Neural progenitor cell (in vitro differentiated cells): ENCODE measurements around the gene PKP3. TPM values are rescaled to one million over a fixed set of nuclear protein-coding genes. Genes with fewer than 3 reads are reported as not detected.
"Not testable (repeated sequence)": the region's sequence is repeated elsewhere in the genome, so short reads cannot be mapped to it uniquely, and the experiment has no call there.

Experiments used
- DNase-seq: peaks from one replicate; pipeline ENCODE4 v3.0.0-alpha.2; 2016; ENCODE audit warnings: low spot score
- H2AFZ ChIP-seq: fragments of 200-600 bp; sonication (generic); replicated peaks from 2 replicates; pipeline ENCODE4 v1.6.1; 2016; ENCODE audit warnings: antibody characterized with exemption
- H3F3A ChIP-seq: fragments of 200-600 bp; sonication (generic); 2 replicates; pipeline ENCODE4 v1.6.1; 2016; ENCODE audit warnings: antibody characterized with exemption, low read depth
- H3K27ac ChIP-seq: fragments of 200-600 bp; sonication (generic); 2 replicates; pipeline ENCODE4 v1.5.1; 2016; ENCODE audit warnings: mild to moderate bottlenecking
- H3K27me3 ChIP-seq: fragments of 200-600 bp; sonication (generic); 2 replicates; pipeline ENCODE4 v1.6.1; 2016; ENCODE audit warnings: mild to moderate bottlenecking, moderate library complexity
- H3K36me3 ChIP-seq: fragments of 200-600 bp; sonication (generic); 2 replicates; pipeline ENCODE4 v1.5.1; 2016
- H3K4me1 ChIP-seq: fragments of 200-600 bp; sonication (generic); 2 replicates; pipeline ENCODE4 v1.6.1; 2016; ENCODE audit warnings: mixed run types
- H3K4me2 ChIP-seq: fragments of 200-600 bp; sonication (generic); 2 replicates; pipeline ENCODE4 v1.6.1; 2016
- H3K4me3 ChIP-seq: fragments of 200-600 bp; sonication (generic); 2 replicates; pipeline ENCODE4 v1.5.1; 2016
- H3K79me2 ChIP-seq: fragments of 200-600 bp; sonication (generic); 2 replicates; pipeline ENCODE4 v1.6.1; 2016; ENCODE audit warnings: low read depth
- H3K9ac ChIP-seq: fragments of 200-600 bp; sonication (generic); 2 replicates; pipeline ENCODE4 v1.6.1; 2016
- H3K9me3 ChIP-seq: fragments of 200-600 bp; sonication (generic); 2 replicates; pipeline ENCODE4 v1.5.1; 2016; ENCODE audit warnings: low read depth
- H4K20me1 ChIP-seq: fragments of 200-600 bp; sonication (generic); 2 replicates; pipeline ENCODE4 v1.6.1; 2016; ENCODE audit warnings: low read depth
- H3K27ac Mint-ChIP-seq: 3 replicates; pipeline ENCODE4 v1.8.0; 2021; ENCODE audit warnings: mixed read lengths
- H3K27me3 Mint-ChIP-seq: 2 replicates; pipeline ENCODE4 v1.8.0; 2022; ENCODE audit warnings: low read depth, mild to moderate bottlenecking, inconsistent platforms, moderate library complexity, mixed read lengths; ENCODE audit not compliant: insufficient read depth
- H3K36me3 Mint-ChIP-seq: 3 replicates; pipeline ENCODE4 v1.8.0; 2021; ENCODE audit warnings: mixed read lengths
- H3K4me1 Mint-ChIP-seq: 3 replicates; pipeline ENCODE4 v1.8.0; 2021; ENCODE audit warnings: mixed read lengths
- H3K4me3 Mint-ChIP-seq: 3 replicates; pipeline ENCODE4 v1.8.0; 2021; ENCODE audit warnings: mild to moderate bottlenecking, moderate library complexity, mixed read lengths
- H3K9me3 Mint-ChIP-seq: 3 replicates; pipeline ENCODE4 v1.8.0; 2020; ENCODE audit warnings: mixed read lengths
- CTCF ChIP-seq: fragments of 200-600 bp; sonication (generic); IDR thresholded peaks from 2 replicates; pipeline ENCODE4 v1.5.1; 2017; ENCODE audit warnings: antibody characterized with exemption, mild to moderate bottlenecking
- EZH2 ChIP-seq: fragments of 200-600 bp; sonication (generic); IDR thresholded peaks from 2 replicates; pipeline ENCODE4 v1.6.1; 2017; ENCODE audit warnings: antibody characterized with exemption, mild to moderate bottlenecking, moderate library complexity
- EZH2phosphoT487 ChIP-seq: fragments of 200-600 bp; sonication (generic); IDR thresholded peaks from 2 replicates; pipeline ENCODE4 v1.6.1; 2017; ENCODE audit warnings: antibody characterized with exemption
- total RNA-seq: library from RNA; depleted of rRNA; stranded (reverse); fragments of >200 nt; gene quantifications from 2 replicates; pipeline ENCODE4 v1.2.3, GENCODE V29; 2015; ENCODE audit warnings: low replicate concordance

PKP3 gene
- total RNA-seq, 1 donor from 2014 or later = 8.5 TPM

DNA sequence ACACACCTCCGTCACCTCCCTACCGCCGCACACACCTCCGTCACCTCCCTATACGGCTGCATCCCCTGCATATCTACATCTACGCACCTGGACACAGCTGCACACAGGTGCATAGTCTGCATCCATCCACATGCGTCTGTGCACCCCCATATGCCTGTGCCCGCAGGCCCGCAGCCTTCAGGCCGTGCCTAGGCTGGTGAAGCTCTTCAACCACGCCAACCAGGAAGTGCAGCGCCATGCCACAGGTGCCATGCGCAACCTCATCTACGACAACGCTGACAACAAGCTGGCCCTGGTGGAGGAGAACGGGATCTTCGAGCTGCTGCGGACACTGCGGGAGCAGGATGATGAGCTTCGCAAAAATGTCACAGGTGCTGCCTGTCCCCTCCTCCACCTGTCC, 4.8 kb downstream of the PKP3 start:
- Histone ChIP-seq H3K27ac (no peak overlapping the region), H2AFZ (no peak overlapping the region), H3K9me3 (no peaks in the 10 kb centered on the region), H3K4me3 (no peak overlapping the region), H3K79me2 (no peaks in the 10 kb centered on the region), H3F3A (no peaks in the 10 kb centered on the region), H3K36me3 (no peaks in the 10 kb centered on the region), H3K4me1 (peaks cover 9% of the 10 kb centered on the region), H3K27me3 (no peaks in the 10 kb centered on the region), H3K4me2 (no peak overlapping the region), H4K20me1 (no peaks in the 10 kb centered on the region), H3K9ac (no peak overlapping the region)
- H3K4me1 Mint-ChIP-seq = no peaks in the 10 kb centered on the region
- H3K27ac Mint-ChIP-seq = no peak overlapping the region
- peaks cover 9% of the 10 kb centered on the region for H3K9me3 Mint-ChIP-seq
- H3K36me3 Mint-ChIP-seq = no peaks in the 10 kb centered on the region
- no peak for DNase-seq
- peaks cover 7% of the 10 kb centered on the region for H3K27me3 Mint-ChIP-seq
- TF ChIP-seq CTCF (no peak), EZH2phosphoT487 (no peak), EZH2 (no peak)
- no peak overlapping the region for H3K4me3 Mint-ChIP-seq

GRCh38 chr11:399731-400211, 5.8 kb downstream of the PKP3 start:
- Histone ChIP-seq H3K27ac (no peak overlapping the region), H3K79me2 (no peaks in the 10 kb centered on the region), H3K9me3 (no peaks in the 10 kb centered on the region), H4K20me1 (no peaks in the 10 kb centered on the region), H3K4me2 (no peak overlapping the region), H3K27me3 (no peaks in the 10 kb centered on the region), H2AFZ (no peak overlapping the region), H3K4me3 (no peak overlapping the region), H3K36me3 (no peaks in the 10 kb centered on the region), H3K4me1 (no peaks in the 10 kb centered on the region), H3F3A (no peaks in the 10 kb centered on the region), H3K9ac (no peak overlapping the region)
- H3K4me3 Mint-ChIP-seq = no peak overlapping the region
- peaks cover 9% of the 10 kb centered on the region for H3K9me3 Mint-ChIP-seq
- no peak overlapping the region for H3K27ac Mint-ChIP-seq
- no peak for DNase-seq
- no peaks in the 10 kb centered on the region for H3K36me3 Mint-ChIP-seq
- no peaks in the 10 kb centered on the region for H3K4me1 Mint-ChIP-seq
- no peak for TF ChIP-seq CTCF
- no peak for TF ChIP-seq EZH2phosphoT487
- no peak for TF ChIP-seq EZH2
- H3K27me3 Mint-ChIP-seq = peaks cover 7% of the 10 kb centered on the region

DNA sequence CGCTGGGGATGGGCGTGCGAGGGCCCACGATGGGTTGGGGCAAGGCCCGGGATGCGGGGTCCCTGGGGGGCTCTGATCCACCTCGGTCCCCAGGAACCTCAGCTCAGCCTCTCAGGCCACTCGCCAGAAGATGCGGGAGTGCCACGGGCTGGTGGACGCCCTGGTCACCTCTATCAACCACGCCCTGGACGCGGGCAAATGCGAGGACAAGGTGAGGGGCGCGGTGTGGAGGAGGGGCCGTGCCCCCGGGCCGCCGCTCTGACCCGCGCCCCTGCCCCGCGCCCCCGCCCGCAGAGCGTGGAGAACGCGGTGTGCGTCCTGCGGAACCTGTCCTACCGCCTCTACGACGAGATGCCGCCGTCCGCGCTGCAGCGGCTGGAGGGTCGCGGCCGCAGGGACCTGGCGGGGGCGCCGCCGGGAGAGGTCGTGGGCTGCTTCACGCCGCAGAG, 6.3 kb downstream of the PKP3 start:
- Mint-ChIP-seq H3K4me3 (no peak overlapping the region), H3K4me1 (no peaks in the 10 kb centered on the region), H3K9me3 (peaks cover 9% of the 10 kb centered on the region), H3K36me3 (no peaks in the 10 kb centered on the region), H3K27ac (no peak overlapping the region), H3K27me3 (peaks cover 7% of the 10 kb centered on the region)
- no peaks in the 10 kb centered on the region for H3K79me2 ChIP-seq
- no peaks in the 10 kb centered on the region for H3K27me3 ChIP-seq
- no peak overlapping the region for H3K9ac ChIP-seq
- H3K27ac ChIP-seq = no peak overlapping the region
- no peaks in the 10 kb centered on the region for H3K9me3 ChIP-seq
- no peaks in the 10 kb centered on the region for H3F3A ChIP-seq
- no peak for TF ChIP-seq CTCF
- no peak for TF ChIP-seq EZH2
- TF ChIP-seq EZH2phosphoT487 = no peak
- H2AFZ ChIP-seq = no peak overlapping the region
- no peak overlapping the region for H3K4me2 ChIP-seq
- H3K4me3 ChIP-seq = no peak overlapping the region
- no peaks in the 10 kb centered on the region for H3K36me3 ChIP-seq
- H4K20me1 ChIP-seq = no peaks in the 10 kb centered on the region
- DNase-seq = no peak
- H3K4me1 ChIP-seq = no peaks in the 10 kb centered on the region

- H3F3A ChIP-seq, H4K20me1 ChIP-seq, H3K27me3 Mint-ChIP-seq, DNase-seq, H3K9me3 Mint-ChIP-seq, H3K27ac ChIP-seq, H3K27me3 ChIP-seq, H3K4me3 Mint-ChIP-seq, H3K79me2 ChIP-seq, H3K9me3 ChIP-seq, H3K27ac Mint-ChIP-seq, H3K4me1 ChIP-seq, H3K4me3 ChIP-seq, H3K36me3 ChIP-seq, H3K36me3 Mint-ChIP-seq, H3K4me2 ChIP-seq, H2AFZ ChIP-seq, H3K4me1 Mint-ChIP-seq, H3K9ac ChIP-seq: not testable (repeated sequence)
These were observed 7.2 kb downstream of the PKP3 start for GRCh38 chr11:401196-401595.
